GM12874 (cell line): ENCODE measurements around the gene ACP4.

Source experiments
- CTCF ChIP-seq: IDR thresholded peaks from 2 replicates; pipeline ENCODE4 v1.5.1; 2011; ENCODE audit warnings: low read depth, mild to moderate bottlenecking, control low read depth, low read length, moderate library complexity; ENCODE audit not compliant: insufficient read depth

Gene ACP4

GRCh38 chr19:50790396-50790795 is at the start of gene ACP4:
ACP4 (plus strand) TSS chr19:50790415; CDS start chr19:50790415, 0 bp downstream.
- TF ChIP-seq CTCF = no peak

GRCh38 chr19:50741179-50741933 is 48.9 kb upstream of the ACP4 start:
- TF ChIP-seq CTCF = no peak

GRCh38 chr19:50743537-50743936 is 46.7 kb upstream of the ACP4 start:
- TF ChIP-seq CTCF = no peak

- no peak for TF ChIP-seq CTCF
Measured at GRCh38 chr19:50745221-50745620, 45.0 kb upstream of the ACP4 start.

GRCh38 chr19:50749490-50749889 is 40.7 kb upstream of the ACP4 start:
- no peak for TF ChIP-seq CTCF

GRCh38 chr19:50750010-50750409 is 40.2 kb upstream of the ACP4 start:
- TF ChIP-seq CTCF = no peak

- TF ChIP-seq CTCF = no peak
Measured at GRCh38 chr19:50753879-50754278, 36.3 kb upstream of the ACP4 start.

GRCh38 chr19:50759886-50760285 is 30.3 kb upstream of the ACP4 start:
- TF ChIP-seq CTCF = no peak
